PC-3 (cell line): ENCODE results near the gene TCTN2.

Experiments
- CTCF ChIP-seq: fragments of 300-600 bp; sonication (generic); conservative IDR thresholded peaks from 2 replicates; pipeline ENCODE4 v1.5.1; 2017; ENCODE audit warnings: antibody characterized with exemption, low read depth, mild to moderate bottlenecking, low read length
- EZH2 ChIP-seq: fragments of 300-600 bp; sonication (generic); IDR thresholded peaks from one replicate; pipeline ENCODE4 v1.6.1; 2017; ENCODE audit warnings: antibody characterized with exemption, mild to moderate bottlenecking, low read length; ENCODE audit not compliant: unreplicated experiment
- EZH2phosphoT487 ChIP-seq: fragments of 300-600 bp; sonication (generic); IDR thresholded peaks from 2 replicates; pipeline ENCODE4 v1.6.1; 2018; ENCODE audit warnings: mild to moderate bottlenecking, antibody characterized with exemption, low read length, borderline replicate concordance

- TF ChIP-seq EZH2 (no peak), EZH2phosphoT487 (no peak), CTCF (no peak)
Observed at GRCh38 chr12:123750159-123750656, 79.3 kb downstream of the TCTN2 start.
